Stomach smooth muscle (tissue), 2 donors: Measurements from ENCODE around the gene UCP3.

Source experiments
- H3K27ac ChIP-seq: one replicate; pipeline ENCODE4 v1.7.0; 2013; ENCODE audit warnings: mild to moderate bottlenecking, low read length, inconsistent platforms
- H3K27me3 ChIP-seq, 2 donors: one replicate each; pipeline ENCODE4 v1.7.0; 2013; ENCODE audit warnings: low read length in 2 of 2; ENCODE audit not compliant: insufficient read depth in 2 of 2, control insufficient read depth in 1 of 2
- H3K36me3 ChIP-seq, 2 donors: one replicate each; pipeline ENCODE4 v1.7.0; 2013; ENCODE audit warnings: low read length in 2 of 2; ENCODE audit not compliant: control insufficient read depth in 2 of 2, insufficient read depth in 2 of 2
- H3K4me1 ChIP-seq: one replicate; pipeline ENCODE4 v1.7.0; 2013; ENCODE audit warnings: low read length; ENCODE audit not compliant: control insufficient read depth, insufficient read depth
- H3K4me3 ChIP-seq, 2 donors: one replicate each; pipeline ENCODE4 v1.7.0; 2013; ENCODE audit warnings: low read length in 2 of 2
- H3K9ac ChIP-seq, 2 donors: one replicate each; pipeline ENCODE4 v1.7.0; 2013; ENCODE audit warnings: low read length in 2 of 2, mild to moderate bottlenecking in 1 of 2
- H3K9me3 ChIP-seq, 2 donors: one replicate each; pipeline ENCODE4 v1.7.0; 2013; ENCODE audit warnings: low read length in 2 of 2; ENCODE audit not compliant: control insufficient read depth in 2 of 2
- donor health status: healthy.
- donor health status: Pancreatic carcinoma.

The UCP3 gene

DNA sequence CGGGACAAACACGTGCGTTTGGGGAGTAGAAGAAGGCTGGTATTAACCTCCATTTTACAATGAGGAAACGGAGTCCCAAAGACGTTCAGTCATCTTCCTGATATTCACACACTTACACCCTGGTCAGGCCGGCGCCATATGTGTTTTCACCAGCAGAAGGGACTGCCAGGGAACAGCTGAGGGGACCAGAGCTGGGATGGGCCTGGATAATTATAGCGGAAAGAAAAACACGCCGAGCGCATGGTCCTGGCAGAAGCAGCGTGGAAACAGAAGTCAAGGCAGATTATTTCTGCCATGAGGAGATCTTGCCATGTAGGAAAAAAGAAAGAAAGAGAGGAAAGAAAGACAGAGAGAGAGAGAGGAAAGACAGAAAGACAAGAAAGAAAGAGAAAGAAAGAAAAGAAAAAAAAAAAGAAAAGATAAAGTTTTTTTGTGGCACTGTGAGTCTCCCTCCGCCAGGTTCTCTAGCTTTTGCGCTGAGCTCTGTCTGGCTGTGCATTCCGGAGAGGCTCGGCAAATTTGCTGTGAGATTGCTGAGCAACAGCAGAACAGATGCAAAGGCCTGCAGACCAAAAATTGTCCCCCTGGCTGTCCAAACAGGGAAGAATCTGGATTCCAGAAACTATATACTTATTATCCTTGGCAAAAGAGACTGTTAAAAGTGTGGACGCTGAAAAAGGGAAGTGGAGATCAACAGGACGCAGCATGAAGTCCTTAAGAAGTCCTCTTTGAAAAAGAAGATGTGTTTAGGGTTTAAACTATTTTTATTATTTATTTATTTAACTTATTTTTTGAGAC lies 24.9 kb downstream of the UCP3 start:
- H3K4me1 ChIP-seq: peaks cover 30% of the 10 kb centered on the region
- H3K27ac ChIP-seq: peak overlapping the region; percentile 94
- H3K9ac ChIP-seq: peak overlapping the region; percentile 67 to 94
- H3K27me3 ChIP-seq: no peaks in the 10 kb centered on the region
- no peaks in the 10 kb centered on the region for H3K9me3 ChIP-seq
- H3K36me3 ChIP-seq: peaks cover 0 to 4% of the 10 kb centered on the region in 2 donors
- peak overlapping the region; percentile 74 to 97 for H3K4me3 ChIP-seq

DNA sequence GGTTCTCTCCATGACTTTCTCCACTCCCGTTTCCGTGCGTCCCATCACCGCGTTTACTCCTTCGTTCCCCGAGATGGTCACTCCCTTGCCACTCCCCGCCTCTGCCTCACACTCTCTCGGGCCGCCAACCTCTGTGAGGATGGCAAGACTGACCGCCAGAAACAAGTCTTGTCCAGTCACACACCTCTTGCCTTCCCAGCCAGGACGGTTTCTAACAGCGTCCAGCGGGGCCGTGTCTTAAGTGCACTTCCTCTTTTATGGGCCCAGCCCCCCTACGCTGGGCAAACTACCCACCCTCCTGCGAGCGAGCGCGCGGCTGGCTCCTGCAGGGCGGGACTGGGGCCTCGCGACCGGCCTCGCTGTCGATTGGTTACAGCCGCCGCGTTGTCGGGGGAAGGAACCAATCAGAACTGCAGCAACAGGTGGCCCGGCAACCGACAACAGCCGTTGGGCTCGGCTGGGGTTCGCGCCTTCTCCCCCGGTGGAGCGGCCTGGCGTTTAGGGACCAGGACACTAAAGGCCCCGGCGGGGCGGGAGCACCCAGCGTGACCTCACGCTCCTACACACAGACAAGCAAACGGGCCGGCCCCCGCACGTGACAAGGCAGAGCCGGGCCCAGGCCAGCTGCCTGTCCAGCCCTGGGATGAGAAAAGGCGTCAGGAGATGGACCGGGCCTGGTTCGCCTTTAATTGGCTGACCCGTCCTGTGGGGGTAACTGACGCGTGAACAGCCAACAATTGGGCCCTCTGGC lies 25.7 kb downstream of the UCP3 start:
- Histone ChIP-seq H3K27me3 (no peaks in the 10 kb centered on the region), H3K27ac (peak overlapping the region; percentile 94), H3K36me3 (peaks cover 4 to 5% of the 10 kb centered on the region in 2 donors), H3K4me3 (peak overlapping the region; percentile 74 to 97), H3K4me1 (peaks cover 30% of the 10 kb centered on the region), H3K9me3 (no peaks in the 10 kb centered on the region), H3K9ac (peak overlapping the region; percentile 67 to 94)

DNA sequence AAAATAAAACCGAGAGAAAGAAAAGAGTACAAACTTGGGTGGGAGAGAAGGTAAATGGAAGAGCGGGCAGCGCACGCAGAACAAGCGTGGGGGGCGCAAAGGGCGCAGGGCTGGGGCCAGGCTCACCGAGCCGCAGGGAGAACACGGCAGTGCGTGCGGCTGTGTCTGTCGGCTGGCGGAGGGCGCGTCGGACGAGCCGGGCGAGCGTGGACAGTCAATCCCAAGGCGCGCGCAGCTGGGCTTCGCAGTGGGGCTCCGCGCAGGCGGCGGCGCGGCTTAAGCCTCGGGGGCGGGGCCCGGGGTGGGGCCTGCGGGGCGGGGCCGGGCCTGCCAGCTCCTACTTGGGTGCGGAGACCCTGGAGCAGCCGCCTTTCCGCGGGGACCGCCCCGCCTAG lies 26.3 kb downstream of the UCP3 start, which contains the start of gene UCP2:
TSS of gene UCP2 (minus strand) at position 249 of the 395 bp plus-strand sequence. CDS start 4,465 bp downstream, outside the sequence.
- H3K4me1 ChIP-seq: peaks cover 30% of the 10 kb centered on the region
- H3K9me3 ChIP-seq: no peaks in the 10 kb centered on the region
- peak within 1 kb of the TSS; percentile 94 for H3K27ac ChIP-seq
- no peaks in the 10 kb centered on the region for H3K27me3 ChIP-seq
- H3K36me3 ChIP-seq: peaks cover 8 to 10% of the 10 kb centered on the region in 2 donors
- peak within 1 kb of the TSS; percentile 67 to 94 for H3K9ac ChIP-seq
- peak within 1 kb of the TSS; percentile 74 to 97 for H3K4me3 ChIP-seq

DNA sequence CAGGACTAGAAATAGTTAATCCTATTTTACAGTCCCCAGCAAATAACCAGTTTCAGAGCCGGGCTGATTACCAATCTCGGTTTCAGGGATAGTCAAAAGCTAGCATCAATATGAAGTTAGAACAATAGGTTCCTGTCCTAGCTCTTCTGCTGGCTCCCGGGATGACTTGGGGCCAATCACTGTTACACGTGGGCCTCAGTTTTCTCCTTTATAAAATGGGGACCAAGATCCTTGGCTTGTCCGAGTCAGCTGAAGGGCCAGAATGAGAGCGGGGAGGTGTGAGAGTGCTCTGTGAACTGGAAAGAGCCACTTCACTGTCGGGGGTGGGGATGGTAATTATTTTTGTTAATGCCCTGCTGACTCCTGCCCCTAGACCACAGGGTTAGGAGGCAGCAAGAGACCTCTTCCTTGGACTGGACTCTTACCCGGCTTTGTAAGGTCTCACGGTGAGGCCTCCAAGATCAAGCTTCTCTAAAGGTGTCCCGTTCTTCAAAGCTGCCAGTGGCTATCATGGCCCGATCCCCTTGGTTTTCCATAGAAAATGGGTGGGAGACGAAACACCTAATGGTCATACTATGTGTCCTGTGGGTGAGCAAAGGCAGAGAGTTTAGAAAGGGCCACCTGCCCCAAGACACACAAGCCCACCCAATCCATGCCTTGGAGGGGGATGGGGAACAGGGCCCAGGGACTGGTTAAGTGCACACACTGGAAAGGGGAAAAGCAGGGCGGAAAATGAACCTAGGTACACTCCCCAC lies 27.7 kb downstream of the UCP3 start:
- Histone ChIP-seq H3K9me3 (no peaks in the 10 kb centered on the region), H3K4me1 (peaks cover 30% of the 10 kb centered on the region), H3K4me3 (peak overlapping the region in 1 of 2 donors; percentile 97), H3K9ac (peak overlapping the region in 1 of 2 donors; percentile 67), H3K27me3 (no peaks in the 10 kb centered on the region), H3K36me3 (peaks cover 15 to 18% of the 10 kb centered on the region in 2 donors), H3K27ac (peak overlapping the region; percentile 94)

DNA sequence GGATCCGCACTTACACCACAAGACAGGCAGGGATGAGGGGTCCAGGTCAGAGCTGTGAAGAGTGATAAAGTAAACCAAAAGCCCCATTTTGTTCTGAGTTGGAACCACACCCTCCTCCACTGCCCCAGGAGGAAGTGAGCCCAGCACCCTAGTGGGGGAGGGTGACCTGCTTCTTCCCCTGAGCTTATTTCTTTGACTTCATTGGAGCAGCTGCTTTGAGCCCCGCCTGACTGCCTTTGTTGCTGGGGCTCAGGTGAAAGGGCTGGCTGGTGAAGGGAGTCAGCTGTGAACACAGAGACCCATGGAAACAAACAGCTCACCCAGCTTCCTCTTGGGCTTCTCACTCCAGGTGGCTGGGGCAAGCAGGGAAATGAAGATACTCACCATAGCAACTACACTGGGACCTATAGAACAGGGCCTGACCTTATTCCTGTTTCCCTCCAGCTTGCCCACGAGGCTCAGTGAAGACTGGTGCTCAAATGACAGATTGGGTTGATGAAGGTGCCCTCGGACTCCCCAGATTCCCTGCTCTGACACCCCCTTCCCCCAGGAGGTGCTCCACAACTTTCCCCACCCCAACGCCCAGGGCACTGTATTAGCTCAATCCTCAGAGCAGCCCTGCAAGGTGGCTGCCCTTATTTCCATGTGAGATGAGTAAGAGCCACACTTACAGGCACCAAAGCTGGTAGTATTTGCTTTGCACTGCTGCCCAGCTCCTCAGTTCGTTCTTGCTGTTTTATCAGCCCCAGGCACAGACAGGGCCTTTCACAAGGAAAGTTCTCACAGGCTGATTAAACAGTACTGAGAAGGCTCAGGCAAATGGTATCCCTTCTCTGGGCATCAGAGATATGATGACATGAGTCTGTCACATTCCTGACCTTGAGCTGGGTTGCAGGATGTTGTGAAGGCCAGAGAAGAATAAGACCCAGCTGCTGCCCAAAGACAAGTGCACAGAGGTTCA lies 28.6 kb downstream of the UCP3 start:
- Histone ChIP-seq H3K4me3 (peak overlapping the region in 1 of 2 donors; percentile 8), H3K36me3 (peaks cover 15 to 21% of the 10 kb centered on the region in 2 donors), H3K9me3 (no peaks in the 10 kb centered on the region), H3K27ac (peak overlapping the region; percentile 94), H3K9ac (no peak overlapping the region), H3K27me3 (no peaks in the 10 kb centered on the region), H3K4me1 (peaks cover 30% of the 10 kb centered on the region)

DNA sequence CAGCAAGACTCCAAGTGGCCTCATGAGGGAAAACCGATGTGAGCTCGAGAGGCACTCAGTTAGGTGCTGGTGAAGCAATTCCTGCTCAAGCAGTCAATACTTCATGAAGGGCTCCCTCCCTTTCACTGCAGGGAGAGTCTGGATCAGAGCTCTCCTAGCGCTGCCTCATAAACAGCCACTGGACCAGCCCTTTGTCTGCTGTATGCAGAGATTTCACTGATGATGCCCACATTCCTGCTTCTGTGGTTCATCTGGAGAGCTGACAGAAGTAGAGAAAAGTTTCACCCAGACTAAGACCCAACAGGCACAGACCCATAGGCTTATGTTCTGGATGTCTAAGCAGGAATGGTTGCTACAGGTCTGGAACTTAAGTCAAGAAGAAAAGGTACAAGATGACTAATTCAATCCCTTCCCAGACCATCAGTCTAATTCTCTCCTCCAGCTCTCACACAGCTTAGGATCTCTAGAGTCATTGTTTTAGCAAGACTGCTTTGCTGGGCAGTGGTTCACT lies 30.3 kb downstream of the UCP3 start:
- Histone ChIP-seq H3K27me3 (no peaks in the 10 kb centered on the region), H3K36me3 (peaks cover 15 to 28% of the 10 kb centered on the region in 2 donors), H3K9me3 (no peaks in the 10 kb centered on the region), H3K27ac (no peak overlapping the region), H3K9ac (no peak overlapping the region), H3K4me3 (no peak overlapping the region), H3K4me1 (peaks cover 30% of the 10 kb centered on the region)

DNA sequence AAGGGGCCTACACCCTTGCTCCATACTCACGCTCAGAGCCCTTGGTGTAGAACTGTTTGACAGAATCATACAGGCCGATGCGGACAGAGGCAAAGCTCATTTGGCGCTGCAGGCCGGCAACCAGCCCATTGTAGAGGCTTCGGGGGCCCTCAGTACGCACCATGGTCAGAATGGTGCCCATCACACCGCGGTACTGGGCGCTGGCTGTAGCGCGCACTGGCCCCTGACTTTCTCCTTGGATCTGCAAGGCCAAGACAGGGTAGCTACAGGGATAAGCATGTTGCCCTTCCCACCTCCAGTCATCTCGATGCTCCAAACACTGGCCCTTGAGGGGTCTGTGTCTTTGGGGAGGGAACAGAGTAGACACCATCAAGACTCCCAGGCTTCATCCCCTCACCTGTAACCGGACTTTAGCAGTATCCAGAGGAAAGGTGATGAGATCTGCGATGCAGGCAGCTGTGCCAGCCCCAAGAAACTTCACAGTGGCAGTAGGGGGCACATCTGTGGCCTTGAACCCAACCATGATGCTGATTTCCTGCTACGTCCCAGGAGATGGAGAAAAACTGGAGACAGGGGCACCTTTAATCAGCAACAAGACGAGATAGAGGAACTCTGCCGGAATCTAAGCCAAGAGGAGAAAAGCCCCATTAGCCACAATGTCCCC lies 30.9 kb downstream of the UCP3 start:
- Histone ChIP-seq H3K9ac (no peak overlapping the region), H3K4me3 (no peak overlapping the region), H3K27ac (no peak overlapping the region), H3K36me3 (peaks cover 15 to 28% of the 10 kb centered on the region in 2 donors), H3K4me1 (peaks cover 27% of the 10 kb centered on the region), H3K9me3 (no peaks in the 10 kb centered on the region), H3K27me3 (no peaks in the 10 kb centered on the region)

DNA sequence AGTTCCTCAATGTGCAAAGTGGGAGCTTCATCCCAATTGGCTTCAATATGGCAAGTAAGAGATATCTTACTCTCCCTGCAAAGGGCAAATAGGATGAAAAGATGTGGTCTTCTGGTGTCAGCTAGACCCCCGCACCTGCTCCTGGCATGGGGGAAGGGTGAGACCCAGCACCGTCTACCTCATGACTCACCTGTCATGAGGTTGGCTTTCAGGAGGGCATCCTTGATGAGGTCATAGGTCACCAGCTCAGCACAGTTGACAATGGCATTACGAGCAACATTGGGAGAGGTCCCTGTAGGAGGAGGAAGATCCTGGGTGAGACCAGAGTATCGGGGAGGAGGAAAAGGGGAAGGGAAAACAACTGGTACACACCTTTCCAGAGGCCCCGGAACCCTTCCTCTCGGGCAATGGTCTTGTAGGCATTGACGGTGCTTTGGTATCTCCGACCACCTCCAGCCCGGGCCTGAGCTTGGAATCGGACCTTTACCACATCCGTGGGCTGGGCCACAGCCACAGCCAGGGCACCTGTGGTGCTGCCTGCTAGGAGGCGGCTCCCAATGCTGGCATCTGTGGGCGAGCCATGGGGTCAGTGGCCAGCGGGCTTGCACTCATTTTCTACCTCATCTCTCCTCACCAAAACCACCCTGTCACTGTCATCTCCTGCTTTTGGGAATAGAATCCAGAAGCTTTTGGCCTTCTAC lies 32.3 kb downstream of the UCP3 start:
- Histone ChIP-seq H3K9me3 (no peaks in the 10 kb centered on the region), H3K27me3 (no peaks in the 10 kb centered on the region), H3K4me3 (no peak overlapping the region), H3K4me1 (peaks cover 15% of the 10 kb centered on the region), H3K36me3 (peaks cover 15 to 28% of the 10 kb centered on the region in 2 donors), H3K27ac (no peak overlapping the region), H3K9ac (no peak overlapping the region)

DNA sequence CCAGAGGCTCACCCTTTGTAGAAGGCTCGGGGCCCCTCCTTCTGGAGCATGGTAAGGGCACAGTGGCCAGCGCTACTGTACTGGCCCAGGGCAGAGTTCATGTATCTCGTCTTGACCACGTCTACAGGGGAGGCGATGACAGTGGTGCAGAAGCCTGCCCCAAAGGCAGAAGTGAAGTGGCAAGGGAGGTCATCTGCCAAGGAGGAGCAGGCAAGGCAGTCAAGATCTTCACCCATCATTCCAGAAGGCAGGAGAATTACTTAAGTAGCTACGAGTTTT lies 33.5 kb downstream of the UCP3 start:
- Histone ChIP-seq H3K27ac (no peak overlapping the region), H3K4me3 (no peak overlapping the region), H3K9me3 (no peaks in the 10 kb centered on the region), H3K36me3 (peaks cover 15 to 25% of the 10 kb centered on the region in 2 donors), H3K27me3 (no peaks in the 10 kb centered on the region), H3K9ac (no peak overlapping the region), H3K4me1 (peaks cover 10% of the 10 kb centered on the region)
